ENCODE data around the gene HOMER2.

The HOMER2 gene

DNA sequence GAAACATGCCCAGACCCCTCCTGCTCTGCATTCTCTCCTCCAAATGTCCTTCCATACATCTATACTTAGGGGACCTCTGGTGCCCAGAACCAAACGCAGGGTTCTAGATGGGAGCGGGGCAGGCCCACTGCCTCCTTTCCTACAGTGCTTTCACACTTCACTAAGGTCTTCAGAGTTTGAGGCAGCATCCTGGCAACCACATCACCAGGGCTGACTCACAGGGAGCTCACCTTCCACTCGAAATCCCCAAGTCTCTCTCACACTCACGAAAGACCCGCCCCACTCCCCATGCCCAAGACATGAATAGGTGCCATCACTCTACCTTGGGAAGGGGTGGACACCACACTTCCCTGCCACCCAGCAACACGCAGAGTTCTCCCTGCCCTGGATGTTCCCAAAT is 18.9 kb downstream of the HOMER2 start:
- no peak overlapping the region for H3K4me3 ChIP-seq (ENCODE audit: low read depth, low read length)

DNA sequence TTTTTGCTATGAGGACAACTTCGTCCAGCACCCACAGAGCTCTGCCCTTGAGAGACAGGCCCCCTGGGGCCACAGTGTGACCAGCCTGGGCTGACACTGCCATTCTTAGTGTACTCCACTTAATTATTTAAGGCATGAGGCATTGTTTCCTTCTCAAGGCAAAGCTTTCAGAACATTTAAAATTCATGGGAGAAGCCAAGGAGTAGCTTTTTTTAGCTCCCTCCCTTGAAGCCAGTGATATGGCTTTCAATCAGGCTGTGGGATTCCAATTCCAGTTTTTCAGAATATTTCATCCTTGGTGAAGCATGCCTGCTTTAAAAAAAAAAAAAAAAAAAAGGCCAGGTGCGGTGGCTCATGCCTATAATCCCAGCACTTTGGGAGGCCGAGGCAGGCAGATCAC is 21.3 kb downstream of the HOMER2 start:
- H3K4me3 ChIP-seq (ENCODE audit: low read depth, low read length), result no peak overlapping the region

DNA sequence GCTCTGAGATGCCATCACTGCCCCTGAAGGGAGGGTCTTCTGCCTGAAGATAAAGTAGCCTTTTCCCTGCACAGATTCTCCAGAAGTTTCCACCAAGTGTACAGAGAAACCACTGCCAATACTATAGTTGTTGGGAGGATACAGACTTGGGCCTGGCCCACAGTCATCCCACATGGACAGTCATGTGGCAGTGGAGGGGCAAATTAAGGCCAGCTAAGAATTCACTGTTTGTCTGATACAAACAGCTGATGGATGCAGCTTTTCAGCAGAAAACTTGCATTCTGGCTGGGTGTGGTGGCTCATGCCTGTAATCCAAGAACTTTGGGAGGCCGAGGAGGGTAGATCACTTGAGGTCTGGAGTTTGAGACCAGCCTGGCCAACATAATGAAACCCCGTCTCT is 22.1 kb downstream of the HOMER2 start:
- no peak overlapping the region for H3K4me3 ChIP-seq (ENCODE audit: low read depth, low read length)

DNA sequence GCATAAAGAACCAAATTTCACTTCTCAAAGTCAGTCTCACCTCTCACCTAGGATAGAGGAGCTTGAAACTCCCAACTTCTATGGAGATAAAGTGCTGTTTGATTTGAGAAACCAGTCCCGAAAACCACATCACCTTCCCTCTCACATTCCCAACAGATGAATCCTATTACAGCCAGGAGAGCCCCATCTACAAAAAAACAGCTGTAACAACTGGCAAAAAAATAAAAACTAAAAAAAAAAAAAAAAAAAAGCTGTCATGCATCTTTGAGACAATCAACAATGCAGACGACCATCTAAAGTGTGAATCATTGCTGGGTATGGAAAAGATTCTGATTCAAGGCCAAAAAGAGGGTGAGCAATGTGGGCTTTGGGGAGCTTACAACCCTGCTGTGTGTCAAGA is 23.8 kb downstream of the HOMER2 start:
- no peak overlapping the region for H3K4me3 ChIP-seq (ENCODE audit: low read depth, low read length)

DNA sequence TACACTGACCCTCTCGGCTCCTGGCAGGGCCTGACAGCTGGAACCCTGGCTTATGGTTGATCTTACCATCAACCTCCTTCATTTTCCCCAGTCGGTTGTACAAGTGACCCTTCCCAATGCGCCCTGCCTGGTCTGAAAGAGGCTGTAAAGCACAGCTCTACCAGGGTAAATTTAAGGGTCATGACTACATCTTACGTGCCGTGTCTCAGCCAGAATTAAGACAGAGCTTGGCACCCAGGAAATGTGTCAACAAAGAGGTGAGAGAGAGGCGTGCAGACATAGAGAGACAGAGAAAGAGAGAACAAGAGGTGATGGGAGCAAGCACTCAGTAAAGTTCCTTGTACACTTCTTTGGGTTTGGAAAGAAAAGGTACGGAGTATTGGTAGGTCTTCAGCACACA is 28.8 kb downstream of the HOMER2 start:
- no peak overlapping the region for H3K4me3 ChIP-seq (ENCODE audit: low read depth, low read length)

DNA sequence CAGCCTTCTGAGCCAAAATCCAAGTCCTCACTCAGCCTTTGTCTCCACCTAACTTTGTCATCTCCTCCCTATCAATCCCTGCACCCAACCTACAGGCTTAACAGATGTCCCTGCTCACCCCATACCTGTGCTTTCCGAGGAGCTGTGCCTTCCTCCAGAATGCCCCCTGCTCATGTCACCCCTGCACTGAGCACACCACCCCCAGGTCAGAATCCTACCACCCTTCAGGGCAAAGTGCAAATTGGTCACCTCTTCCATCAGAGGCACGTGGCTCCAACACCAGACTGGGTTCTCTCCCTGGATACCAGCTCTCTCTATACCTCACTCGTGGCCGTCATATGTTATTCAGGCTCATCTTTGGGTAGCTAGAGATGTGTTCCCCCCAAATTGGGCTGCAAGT is 29.8 kb downstream of the HOMER2 start:
- no peak overlapping the region for H3K4me3 ChIP-seq (ENCODE audit: low read depth, low read length)

DNA sequence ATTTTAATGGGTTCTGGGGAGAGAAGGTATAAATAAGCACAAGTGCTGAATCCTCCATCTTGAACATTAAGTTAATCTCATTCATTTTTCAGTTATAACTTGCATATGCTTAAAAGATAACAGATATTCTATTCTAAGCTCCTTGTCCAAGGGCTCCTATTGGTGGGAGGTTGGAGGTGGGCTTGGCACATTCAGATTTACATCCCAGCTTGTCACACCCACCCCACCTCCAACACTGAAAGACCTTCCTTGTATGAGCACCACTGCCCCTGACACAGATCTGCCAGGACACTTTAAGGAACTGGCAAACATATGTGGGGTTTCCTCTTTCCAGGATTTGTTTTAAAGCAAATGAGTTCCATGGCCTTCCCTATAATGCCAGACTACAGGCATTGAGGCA is 30.6 kb downstream of the HOMER2 start:
- H3K4me3 ChIP-seq (ENCODE audit: low read depth, low read length), result no peak overlapping the region

DNA sequence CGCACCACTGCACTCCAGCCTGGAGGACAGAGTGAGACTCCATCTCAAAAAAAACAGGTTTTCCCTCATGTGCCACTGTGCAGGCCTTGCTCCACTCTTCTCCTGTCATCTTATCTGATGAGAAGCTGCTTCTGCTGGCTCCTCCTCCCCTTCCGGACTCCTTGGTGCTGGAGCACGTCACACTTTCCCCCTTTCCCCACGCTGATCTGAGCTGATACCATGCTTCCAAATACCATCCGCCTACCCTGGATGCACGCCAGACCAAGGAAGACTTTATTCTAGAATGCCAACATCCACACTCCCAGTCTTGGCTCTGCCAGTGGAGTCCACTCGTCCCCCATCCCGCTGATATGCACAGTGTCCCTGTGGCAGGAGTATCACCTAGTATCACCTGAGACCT is 31.3 kb downstream of the HOMER2 start:
- H3K4me3 ChIP-seq (ENCODE audit: low read depth, low read length), result no peak overlapping the region

DNA sequence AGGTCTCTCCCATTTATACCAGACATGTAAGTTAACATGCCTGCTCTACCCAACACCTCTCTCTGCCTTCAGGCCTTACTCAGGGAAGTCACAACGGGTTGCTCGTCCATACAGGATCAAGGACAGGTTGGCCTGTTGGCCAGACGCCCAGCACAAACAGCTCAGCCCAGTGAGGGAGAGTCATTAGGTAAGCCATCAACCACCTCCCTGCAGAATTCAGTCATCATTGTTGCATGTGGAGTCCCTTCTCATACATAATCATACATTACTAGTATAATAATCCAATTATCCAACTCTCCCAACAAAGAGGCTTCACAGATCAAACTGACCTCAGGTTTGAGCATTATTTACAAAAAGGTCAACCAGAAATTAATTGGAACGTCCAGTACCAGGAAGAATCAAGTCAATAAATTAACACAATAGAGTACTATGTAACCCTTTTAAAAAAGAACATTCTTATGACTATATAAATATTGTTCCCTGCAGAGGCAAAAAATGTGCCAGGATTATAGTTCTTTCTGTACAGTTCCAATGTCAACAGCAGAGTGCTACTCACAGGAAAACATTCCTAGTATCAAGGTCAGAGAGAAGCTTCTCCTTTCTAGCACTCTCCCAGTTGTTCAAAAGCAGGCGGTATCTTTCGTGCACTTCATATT is 33.2 kb downstream of the HOMER2 start:
- no peak overlapping the region for H3K4me3 ChIP-seq (ENCODE audit: low read depth, low read length)

DNA sequence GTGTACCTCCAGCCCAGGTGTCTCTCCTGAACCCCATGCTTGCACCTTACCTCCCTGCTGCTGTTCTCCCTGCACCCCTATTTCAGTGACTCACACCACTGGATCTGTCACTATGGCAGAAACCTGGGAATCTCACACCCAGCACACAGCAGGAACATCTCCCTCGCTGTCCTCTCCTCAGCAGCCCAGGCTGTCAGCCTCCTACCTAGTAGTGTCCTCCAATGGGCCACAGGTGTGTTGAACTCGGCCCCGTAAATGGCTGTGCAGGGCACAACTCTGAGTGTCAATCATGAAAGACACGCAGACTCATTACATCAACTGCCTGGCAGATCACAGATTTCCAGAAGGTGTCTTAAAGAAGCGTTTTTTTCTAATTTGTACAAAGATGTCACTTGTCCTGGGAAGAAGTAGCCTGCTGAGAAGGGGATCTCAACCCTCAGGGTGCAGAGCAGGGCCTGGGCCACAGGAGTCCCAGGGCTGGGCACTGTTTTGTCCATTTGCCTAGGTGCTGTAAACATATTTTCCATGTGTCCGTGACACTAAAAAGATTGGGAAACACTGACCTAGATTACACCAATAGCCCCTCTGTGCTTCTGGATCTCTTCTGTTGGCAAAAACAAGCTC is 33.8 kb downstream of the HOMER2 start:
- no peak overlapping the region for H3K4me3 ChIP-seq (ENCODE audit: low read depth, low read length)

DNA sequence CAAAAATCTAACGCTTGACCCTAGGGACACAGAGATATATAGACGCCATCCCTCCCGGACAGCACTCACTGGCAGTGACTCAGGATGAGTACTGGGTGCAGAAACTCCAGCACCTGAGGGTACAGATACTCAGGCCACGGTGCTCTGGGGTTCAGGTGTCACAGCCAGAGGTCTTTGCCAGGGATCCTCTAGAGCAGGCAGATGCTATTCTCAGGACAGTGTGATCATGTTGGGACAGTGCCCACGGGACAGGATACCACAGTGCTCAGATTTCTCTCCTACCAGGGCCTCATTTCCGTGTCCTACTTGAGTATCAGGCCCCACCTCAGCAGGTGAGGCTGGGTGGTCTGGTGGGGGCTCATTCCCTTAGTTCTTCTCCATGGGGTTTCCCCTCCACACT is 34.4 kb downstream of the HOMER2 start:
- H3K4me3 ChIP-seq (ENCODE audit: low read depth, low read length), result no peak overlapping the region

DNA sequence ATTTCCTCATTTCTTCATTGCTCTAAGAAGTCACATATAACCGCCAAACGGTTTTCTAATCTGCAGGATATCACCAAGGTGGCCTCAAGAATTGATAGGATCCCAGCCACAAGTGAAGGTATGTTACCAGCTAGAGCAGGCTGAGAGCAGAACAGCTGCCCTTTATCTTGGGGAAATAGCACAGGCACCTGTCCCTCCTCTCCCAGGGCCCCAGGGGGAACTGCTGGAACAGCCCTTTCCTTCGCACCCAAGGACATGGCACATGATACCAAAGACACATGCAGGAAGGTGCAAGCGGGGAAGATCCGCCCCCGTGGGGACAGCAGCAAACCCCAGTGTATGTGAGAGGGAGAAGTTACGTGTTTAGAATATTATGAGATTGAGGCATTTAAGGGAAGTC is 35.3 kb downstream of the HOMER2 start:
- no peak overlapping the region for H3K4me3 ChIP-seq (ENCODE audit: low read depth, low read length)

DNA sequence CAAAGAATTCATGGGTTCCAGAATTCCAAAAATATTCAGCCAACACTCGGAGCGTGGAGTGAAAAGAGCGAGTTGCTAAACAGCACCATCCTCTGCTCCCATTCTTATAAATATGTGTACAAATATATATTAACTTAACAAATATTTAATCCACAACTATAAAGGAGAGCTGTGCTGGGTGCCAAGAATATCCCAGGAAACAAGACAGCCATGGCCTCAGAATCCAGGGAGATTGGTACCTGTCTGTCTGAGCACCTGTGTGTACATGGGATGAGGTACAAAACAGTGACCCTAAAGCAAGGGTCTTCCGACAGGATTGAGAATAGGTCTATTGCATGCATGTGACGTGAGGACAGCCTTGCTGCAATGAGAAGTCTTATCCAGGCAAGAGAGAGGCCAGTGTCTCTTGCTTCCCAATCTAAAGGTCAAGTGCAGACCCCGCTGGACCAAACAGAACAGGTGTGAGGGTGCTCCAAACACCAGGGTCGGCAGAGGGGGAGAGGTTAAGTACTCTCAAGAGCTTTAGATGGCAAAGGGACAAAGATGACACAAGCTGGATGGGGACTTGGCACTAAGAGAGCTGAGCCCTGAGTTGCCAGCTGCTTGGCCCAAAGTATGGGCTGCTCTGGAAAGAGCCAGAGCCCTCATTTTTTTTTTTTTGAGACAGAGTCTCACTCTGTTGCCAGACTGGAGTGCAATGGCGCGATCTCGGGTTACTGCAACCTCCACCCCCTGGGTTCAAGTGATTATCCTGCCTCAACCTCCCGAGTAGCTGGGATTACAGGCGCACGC is 36.2 kb downstream of the HOMER2 start:
- no peak overlapping the region for H3K4me3 ChIP-seq (ENCODE audit: low read depth, low read length)

DNA sequence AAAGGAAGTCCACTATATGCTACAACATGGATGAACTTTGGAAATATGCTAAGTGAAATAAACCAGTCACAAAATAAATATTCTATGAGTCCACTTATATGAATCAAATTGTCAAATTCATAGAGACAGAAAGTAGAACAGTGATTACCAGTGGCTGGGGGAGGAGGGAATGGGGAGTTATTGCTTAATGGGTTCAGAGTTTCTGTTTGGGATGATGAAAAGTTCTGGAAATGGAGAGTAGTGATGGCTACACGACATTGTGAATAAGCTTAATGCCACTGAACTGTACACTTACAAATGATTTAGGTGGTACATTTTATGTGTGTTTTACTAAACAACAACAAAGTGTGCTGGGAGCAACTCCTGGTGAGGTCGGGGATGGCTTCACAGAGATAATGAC is 38.1 kb downstream of the HOMER2 start:
- no peak overlapping the region for H3K4me3 ChIP-seq (ENCODE audit: low read depth, low read length)

DNA sequence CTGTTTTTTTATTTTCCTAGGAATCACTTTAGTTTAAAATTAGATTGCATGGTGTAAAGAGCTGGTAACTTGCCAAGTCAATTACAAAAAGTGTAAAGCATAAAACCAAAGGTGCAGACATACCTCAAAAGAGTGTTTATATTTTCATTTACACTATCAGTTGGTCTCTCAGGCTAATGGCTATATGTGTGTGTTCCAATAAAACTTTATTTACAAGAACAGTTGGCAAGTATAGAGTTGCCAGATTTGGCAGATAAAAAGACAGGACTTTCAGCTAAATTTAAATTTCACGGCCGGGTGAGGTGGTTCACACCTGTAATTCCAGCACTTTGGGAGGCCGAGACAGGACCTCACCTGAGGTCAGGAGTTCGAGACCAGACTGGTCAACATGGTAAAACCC is 41.1 kb downstream of the HOMER2 start:
- H3K4me3 ChIP-seq (ENCODE audit: low read depth, low read length), result no peak overlapping the region

DNA sequence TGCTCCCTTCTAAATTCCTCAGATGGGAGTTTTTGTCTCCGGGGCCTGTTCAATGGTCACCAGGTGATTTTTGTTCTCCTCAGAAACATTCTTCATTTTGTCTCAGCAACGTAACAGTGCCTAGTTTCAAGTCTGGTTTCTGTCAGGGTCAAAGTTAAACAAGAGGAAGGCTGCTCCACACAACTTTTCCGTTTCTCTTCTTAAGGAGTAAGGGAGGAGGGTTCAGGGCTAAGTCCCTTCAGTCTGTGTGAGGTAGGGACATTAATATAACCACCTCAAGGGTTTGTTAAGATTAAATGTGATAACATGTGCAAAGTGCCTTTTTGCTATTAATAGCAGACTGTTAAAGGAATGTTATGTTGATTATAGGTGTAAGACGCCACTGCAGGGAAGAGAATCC is 41.8 kb downstream of the HOMER2 start:
- no peak overlapping the region for H3K4me3 ChIP-seq (ENCODE audit: low read depth, low read length)

DNA sequence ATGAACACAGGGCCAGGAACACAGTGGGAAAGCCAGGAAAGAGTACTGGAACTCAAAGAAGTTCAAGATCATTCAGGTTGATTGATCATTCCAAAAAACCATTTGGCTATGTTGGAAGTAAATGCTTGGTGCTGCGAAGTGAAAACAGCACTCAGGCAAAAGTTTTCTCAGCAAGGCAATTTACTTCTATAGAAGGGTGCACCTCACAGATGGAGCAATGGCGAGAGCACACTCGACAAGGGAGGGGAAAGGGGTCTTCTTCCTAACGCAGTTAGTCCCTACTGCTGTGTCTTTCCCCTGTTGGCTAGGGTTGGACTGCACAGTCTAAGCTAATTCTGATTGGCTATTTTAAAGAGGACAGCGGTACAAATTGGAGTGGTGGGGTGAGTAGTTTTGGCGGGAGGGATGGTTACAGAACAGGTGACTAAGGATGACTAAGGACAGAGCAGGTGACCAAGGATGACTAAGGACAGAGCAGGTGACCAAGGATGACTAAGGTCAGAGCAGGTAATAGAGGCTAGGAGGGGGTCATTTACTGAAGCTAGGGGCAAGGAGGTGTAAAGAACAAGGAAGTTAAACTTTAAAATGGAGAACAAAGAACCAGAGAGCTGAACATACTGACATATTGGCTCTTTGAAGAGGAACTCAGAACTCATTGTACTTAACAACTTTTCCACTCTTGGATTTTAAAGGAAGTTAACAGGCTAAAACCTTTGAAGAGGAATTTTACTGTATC is 43.3 kb downstream of the HOMER2 start:
- no peak overlapping the region for H3K4me3 ChIP-seq (ENCODE audit: low read depth, low read length)

DNA sequence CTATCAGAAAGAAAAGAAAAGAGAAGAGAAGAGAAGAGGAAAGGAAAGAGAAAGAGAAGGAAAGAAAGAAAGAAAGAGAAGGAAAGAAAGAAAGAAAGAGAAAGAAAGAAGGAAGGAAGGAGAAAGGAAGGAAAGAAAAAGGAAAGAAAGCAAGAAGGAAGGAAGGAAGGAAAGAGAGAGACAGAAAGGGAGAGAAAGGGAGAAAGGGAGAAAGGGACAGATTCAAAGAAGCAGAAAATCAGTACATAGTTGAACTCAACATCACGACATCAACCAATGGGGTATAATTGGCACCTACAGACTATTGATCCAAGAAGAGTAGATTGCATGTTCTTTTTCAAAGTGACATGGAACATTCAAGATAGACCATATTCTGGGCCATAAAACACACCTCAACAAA is 45.2 kb downstream of the HOMER2 start:
- H3K4me3 ChIP-seq (ENCODE audit: low read depth, low read length), result no peak overlapping the region

DNA sequence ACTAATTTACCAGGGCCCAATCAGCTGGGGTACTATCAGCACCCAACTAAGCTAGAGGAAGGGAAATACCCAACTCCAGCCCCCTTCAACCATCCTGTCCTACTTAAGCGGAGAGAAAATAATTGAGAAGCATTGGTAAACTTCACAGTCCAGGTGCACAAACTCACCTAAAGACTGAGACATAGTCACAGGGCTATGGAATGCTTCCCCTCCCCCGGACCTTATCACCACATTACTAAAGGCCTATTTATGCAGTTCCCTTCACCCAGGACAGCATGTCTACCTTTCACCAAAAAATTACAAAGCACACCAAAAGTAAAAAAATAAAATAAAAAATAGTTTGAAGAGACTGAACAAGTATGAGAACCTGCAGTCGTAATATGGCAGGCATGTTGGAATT is 47.9 kb downstream of the HOMER2 start:
- H3K4me3 ChIP-seq (ENCODE audit: low read depth, low read length), result no peak overlapping the region

DNA sequence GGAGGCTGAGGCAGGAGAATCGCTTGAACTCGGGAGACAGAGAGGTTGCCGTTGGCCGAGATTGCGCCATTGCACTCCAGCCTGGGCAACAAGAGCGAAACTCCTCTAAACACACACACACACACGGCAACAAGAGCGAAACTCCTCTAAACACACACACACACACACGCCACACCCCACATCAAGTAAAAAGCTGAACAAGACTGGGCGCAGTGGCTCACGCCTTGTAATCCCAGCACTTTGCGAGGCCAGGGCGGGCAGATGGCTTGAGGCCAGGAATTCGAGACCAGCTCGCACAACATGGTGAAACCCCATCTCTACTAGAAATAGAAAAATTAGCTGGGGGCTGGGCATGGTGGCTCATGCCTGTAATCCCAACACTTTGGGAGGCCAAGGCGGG is 49.0 kb downstream of the HOMER2 start:
- H3K4me3 ChIP-seq (ENCODE audit: low read depth, low read length), result no peak overlapping the region

DNA sequence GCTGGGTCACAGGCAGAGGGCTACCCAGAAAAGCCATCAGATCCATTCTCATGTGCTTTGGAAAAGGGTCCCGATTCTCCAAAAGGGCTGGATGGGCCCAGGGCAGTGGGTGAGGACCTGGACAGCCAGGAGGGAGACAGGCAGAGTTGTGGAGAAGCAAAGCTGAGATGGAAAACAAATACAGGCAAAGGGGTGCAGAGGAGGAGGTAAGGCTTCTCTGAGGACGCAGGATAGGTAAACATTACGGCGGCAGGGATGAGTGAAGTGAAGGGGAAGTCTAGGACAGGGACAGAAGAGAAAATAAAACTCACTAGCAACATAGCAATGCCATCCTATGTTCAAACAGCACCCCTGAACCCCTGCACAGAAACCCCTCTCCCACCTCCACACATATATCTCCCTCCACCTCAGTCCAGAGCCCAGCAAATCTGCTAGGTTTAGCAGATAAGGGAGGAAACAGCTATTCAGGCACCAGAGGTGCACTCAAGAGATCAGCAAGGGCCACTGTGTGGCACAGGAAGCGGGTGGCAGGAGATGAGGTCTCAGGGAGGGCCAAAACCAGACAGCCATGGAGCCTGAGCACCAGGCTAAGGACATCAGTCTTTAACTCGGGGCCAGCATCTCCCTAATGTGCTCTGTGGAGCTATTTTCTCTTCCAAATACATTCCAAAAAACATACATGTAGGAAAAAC is 51.3 kb downstream of the HOMER2 start:
- no peak overlapping the region for H3K4me3 ChIP-seq (ENCODE audit: low read depth, low read length)

Measured in iPS-11a (cell line).